Prostate gland (tissue), 2 donors: ENCODE data around the gene IMPA2.

Source experiments
- CTCF ChIP-seq, 4 experiments: fragments of 200-600 bp in 2 of 4; fragments of 450-650 bp in 2 of 4; sonication (generic) in 2 of 4; IDR thresholded peaks; 1 replicate in 3 of 4; 2 replicates in 1 of 4; pipeline ENCODE4 v1.5.1; 2016 to 2019; ENCODE audit warnings: antibody characterized with exemption in 4 of 4, mild to moderate bottlenecking in 2 of 4, moderate library complexity in 2 of 4
- POLR2A ChIP-seq: fragments of 450-650 bp; IDR thresholded peaks from one replicate; pipeline ENCODE4 v1.6.1; 2016; ENCODE audit warnings: antibody characterized with exemption, mild to moderate bottlenecking
- POLR2AphosphoS5 ChIP-seq: sonication (generic); formaldehyde crosslinking; IDR thresholded peaks from one replicate; pipeline ENCODE4 v1.6.1; 2017; ENCODE audit warnings: antibody characterized with exemption

GRCh38 chr18:12028674-12029073, 47.4 kb downstream of the IMPA2 start:
- TF ChIP-seq CTCF (IDR thresholded peaks at IDR 0.05) (no peak), POLR2A (no peak), POLR2AphosphoS5 (no peak)
